A549 (cell line): ENCODE results near the gene AQP6. TPM values are rescaled to one million over a fixed set of nuclear protein-coding genes. Genes with fewer than 3 reads are reported as not detected.

Source experiments
- ATAC-seq, 2 experiments: fragments of 200-7000 bp in 1 of 2; fragments of >200 bp in 1 of 2; cut with Nextera tagmentation in 1 of 2; cut with Tn5 transposase in 1 of 2; 3 replicates each; pipeline versions ENCODE4 v1.8.0 to v1.9.1; 2018 to 2020; ENCODE audit warnings: mild to moderate bottlenecking in 1 of 2, moderate library complexity in 1 of 2
- CTCF ChIA-PET: fragments of 300-600 bp; sonication (Branson Sonifier 250); formaldehyde crosslinking; extraction: SDS; loops from one replicate; lab custom pipeline; 2021; ENCODE audit warnings: antibody characterized with exemption, inconsistent platforms; lab: Yijun Ruan, JAX
- POLR2A ChIA-PET: fragments of 350-600 bp; formaldehyde crosslinking; extraction: SDS; loops from one replicate; lab custom pipeline; 2021; ENCODE audit warnings: antibody characterized with exemption, inconsistent platforms; lab: Yijun Ruan, JAX
- DNase-seq, 2 experiments: peaks; one replicate each; pipeline versions ENCODE4 v3.0.0 to v3.0.0-alpha.2; 2011 to 2016; ENCODE audit warnings: low read depth in 1 of 2, low spot score in 1 of 2
- FAIRE-seq: peaks from 2 replicates; lab custom pipeline; 2011; peaks lifted over from hg19 to GRCh38; lab: Jason Lieb, UNC
- H3K27ac ChIP-seq, 2 experiments: fragments of >200 bp; sonication (Bioruptor Twin); formaldehyde crosslinking; 3 replicates each; pipeline ENCODE4 v1.5.1; 2016 to 2017
- H3K4me1 ChIP-seq: fragments of >200 bp; sonication (Bioruptor Twin); formaldehyde crosslinking; 3 replicates; pipeline ENCODE4 v1.6.1; 2016
- H3K4me2 ChIP-seq: fragments of >200 bp; sonication (Bioruptor Twin); formaldehyde crosslinking; 3 replicates; pipeline ENCODE4 v1.6.1; 2016
- H3K4me3 ChIP-seq: fragments of >200 bp; sonication (Bioruptor Twin); formaldehyde crosslinking; 3 replicates; pipeline ENCODE4 v1.5.1; 2016
- H3K9me3 ChIP-seq: fragments of >200 bp; sonication (Bioruptor Twin); formaldehyde crosslinking; 3 replicates; pipeline ENCODE4 v1.6.1; 2016
- CBX2 ChIP-seq: fragments of 200-600 bp; sonication (generic); IDR thresholded peaks from 2 replicates; pipeline ENCODE4 v1.6.1; 2016; ENCODE audit warnings: low read depth, mild to moderate bottlenecking, borderline replicate concordance
- CBX8 ChIP-seq: fragments of 200-600 bp; sonication (generic); IDR thresholded peaks from 2 replicates; pipeline ENCODE4 v1.6.1; 2016
- CHD2 ChIP-seq: fragments of 150-350 bp; IDR thresholded peaks from 2 replicates; pipeline ENCODE4 v1.6.1; 2014; ENCODE audit warnings: low read length; ENCODE audit not compliant: partially characterized antibody
- CHD4 ChIP-seq: fragments of 200-600 bp; sonication (generic); IDR thresholded peaks from 2 replicates; pipeline ENCODE4 v1.6.1; 2016; ENCODE audit warnings: antibody characterized with exemption, mild to moderate bottlenecking, borderline replicate concordance
- EHMT2 ChIP-seq: fragments of 200-600 bp; sonication (generic); IDR thresholded peaks from 2 replicates; pipeline ENCODE4 v1.6.1; 2016; ENCODE audit warnings: antibody characterized with exemption, low read depth, mild to moderate bottlenecking, moderate library complexity
- EP300 ChIP-seq, 2 experiments: fragments of >200 bp; sonication (Bioruptor Twin); formaldehyde crosslinking; IDR thresholded peaks; 2 replicates in 1 of 2; 3 replicates in 1 of 2; pipeline ENCODE4 v1.6.1; 2016 to 2017
- HEYL ChIP-seq: fragments of 250-450 bp; sonication (Bioruptor Pico); IDR thresholded peaks from 2 replicates; pipeline ENCODE4 v1.8.0; 2021; ENCODE audit warnings: mild to moderate bottlenecking, moderate library complexity
- HMGXB4 ChIP-seq: fragments of 250-450 bp; sonication (Bioruptor Pico); IDR thresholded peaks from 2 replicates; pipeline ENCODE4 v1.5.0; 2021; ENCODE audit warnings: mild to moderate bottlenecking, moderate library complexity, borderline replicate concordance
- HOXB5 ChIP-seq: fragments of 250-450 bp; sonication (Bioruptor Pico); IDR thresholded peaks from 2 replicates; pipeline ENCODE4 v1.5.0; 2020; ENCODE audit warnings: mild to moderate bottlenecking, moderate library complexity
- MAZ ChIP-seq: fragments of 150-350 bp; IDR thresholded peaks from 2 replicates; pipeline ENCODE4 v1.6.1; 2014; ENCODE audit warnings: antibody characterized with exemption, low read depth, low read length, borderline replicate concordance
- MYC ChIP-seq: IDR thresholded peaks from 2 replicates; pipeline ENCODE4 v1.6.1; 2012; ENCODE audit warnings: mild to moderate bottlenecking, inconsistent platforms, low read length, improper control_type of control experiment, borderline replicate concordance
- RARB ChIP-seq: fragments of 250-450 bp; sonication (Bioruptor Pico); IDR thresholded peaks from 2 replicates; pipeline ENCODE4 v1.8.0; 2021; ENCODE audit warnings: mild to moderate bottlenecking, moderate library complexity
- RCOR1 ChIP-seq: fragments of 150-350 bp; IDR thresholded peaks from 2 replicates; pipeline ENCODE4 v1.6.1; 2014; ENCODE audit warnings: antibody characterized with exemption, low read length, low read depth
- REST ChIP-seq: fragments of 200-600 bp; sonication (generic); IDR thresholded peaks from 2 replicates; pipeline ENCODE4 v1.6.1; 2016; ENCODE audit warnings: antibody characterized with exemption, mild to moderate bottlenecking, moderate library complexity
- RNF2 ChIP-seq: fragments of 200-600 bp; sonication (generic); IDR thresholded peaks from 2 replicates; pipeline ENCODE4 v1.6.1; 2016; ENCODE audit warnings: low read depth, mild to moderate bottlenecking, antibody characterized with exemption, moderate library complexity, borderline replicate concordance
- SREBF2 ChIP-seq: fragments of 450-650 bp; IDR thresholded peaks from 2 replicates; pipeline ENCODE4 v1.6.1; 2014; ENCODE audit warnings: mild to moderate bottlenecking, moderate library complexity
- TP53 ChIP-seq: fragments of 250-450 bp; sonication (Bioruptor Pico); IDR thresholded peaks from 2 replicates; pipeline ENCODE4 v1.5.0; 2021; ENCODE audit warnings: mild to moderate bottlenecking, moderate library complexity
- USF2 ChIP-seq: fragments of 450-650 bp; IDR thresholded peaks from 2 replicates; pipeline ENCODE4 v1.6.1; 2014; ENCODE audit warnings: antibody characterized with exemption
- ZFP36 ChIP-seq: fragments of 450-650 bp; IDR thresholded peaks from 2 replicates; pipeline ENCODE4 v1.6.1; 2014; ENCODE audit warnings: borderline replicate concordance; ENCODE audit not compliant: partially characterized antibody
- ZNF302 ChIP-seq: fragments of 250-450 bp; sonication (Bioruptor Pico); IDR thresholded peaks from 2 replicates; pipeline ENCODE4 v1.9.0; 2021; ENCODE audit warnings: inconsistent platforms, mild to moderate bottlenecking, moderate library complexity
- WGBS: methylation state at CpG from one replicate; pipeline ENCODE4 v1.1.6; 2017; ENCODE audit errors: missing lambda C conversion rate; 5-methylcytosine and 5-hydroxymethylcytosine counted together
- polyA plus RNA-seq, 4 experiments: library from polyadenylated mRNA; depleted of rRNA in 3 of 4; stranded (reverse); fragments of >200 nt; fragmentation: RNase III in 1 of 4; extraction: RNeasy Plus Mini Kit Qiagen cat#74134 plus additional on column Dnase treatment in 1 of 4; gene quantifications; 2 replicates in 3 of 4; 3 replicates in 1 of 4; pipeline ENCODE4 v1.2.3, GENCODE V29; 2011 to 2017

Gene AQP6
- polyA plus RNA-seq, 2 of the 4 experiments (the other 2 are of a cell fraction): 0.05 TPM; not detected in 1

- no peaks in the 10 kb centered on the region for H3K9me3 ChIP-seq
- POLR2A ChIA-PET: no interaction called here
- TF ChIP-seq REST: no peak
- DNase-seq (no peak), FAIRE-seq (no peak), ATAC-seq (no peak)
- 90% methylated on average over 13 of the region's 13 CpGs for WGBS
- H3K4me3 ChIP-seq: no peak overlapping the region
- peaks cover 27% of the 10 kb centered on the region for H3K4me1 ChIP-seq
- CTCF ChIA-PET: interaction anchor here (0.9 to 29.8 kb wide), 5 partner anchors 12 to 114 kb away, joined by 3 to 708 read pairs (median 10); partner anchors contain the start of genes AQP2, ASIC1 and SMARCD1
- H3K4me2 ChIP-seq: peak overlapping the region; percentile 58
- peak overlapping the region in 1 of 2 experiments; percentile 59; a peak in 1 of 6 replicates for H3K27ac ChIP-seq
These were observed 12.2 kb upstream of the AQP6 start for GRCh38 chr12:49960474-49961110.

- ChIA-PET POLR2A (no interaction called here), CTCF (interaction anchor here (0.9 to 29.8 kb wide), 7 partner anchors 13 to 113 kb away, joined by 3 to 708 read pairs (median 14); partner anchors contain the start of genes AQP2, ASIC1 and SMARCD1)
- DNase-seq: no peak
- Histone ChIP-seq H3K4me3 (no peak within 1 kb of the TSS), H3K27ac (peak within 1 kb of the TSS in 1 of 2 experiments; percentile 74; a peak in 3 of 6 replicates), H3K9me3 (no peaks in the 10 kb centered on the region), H3K4me2 (peak within 1 kb of the TSS; percentile 57), H3K4me1 (peaks cover 27% of the 10 kb centered on the region)
- TF ChIP-seq RNF2 (no peak), ZNF302 (CRISPR knock-in tag) (no peak), SREBF2 (no peak), HMGXB4 (CRISPR knock-in tag) (no peak), ZFP36 (no peak), EHMT2 (no peak), EP300 (IDR thresholded peaks at IDR 0.05) (no peak), MAZ (no peak), CBX8 (no peak), MYC (no peak), CBX2 (no peak), RARB (CRISPR knock-in tag) (no peak), CHD4 (no peak), HOXB5 (CRISPR knock-in tag) (no peak), USF2 (no peak), HEYL (no peak), RCOR1 (no peak), CHD2 (no peak), TP53 (CRISPR knock-in tag) (no peak)
- 95% methylated on average over 66 of the region's 111 CpGs for WGBS
- no peak for FAIRE-seq
- ATAC-seq: no peak
These were observed 11.4 kb upstream of the AQP6 start, which contains the start of gene AQP5 for GRCh38 chr12:49961111-49961922. Gene AQP5 (plus strand): TSS chr12:49961872. CDS start chr12:49962018, 146 bp downstream.
